Measurements from ENCODE around the gene CDH4. TPM values are rescaled to one million over a fixed set of nuclear protein-coding genes. Genes with fewer than 3 reads are reported as not detected.

CDH4 gene
- total and polyA plus RNA-seq, 2 of the 8 experiments (the other 6 are each of a cell fraction or from before 2014, with no cell fraction given) = 4.3 to 7.9 TPM

DNA sequence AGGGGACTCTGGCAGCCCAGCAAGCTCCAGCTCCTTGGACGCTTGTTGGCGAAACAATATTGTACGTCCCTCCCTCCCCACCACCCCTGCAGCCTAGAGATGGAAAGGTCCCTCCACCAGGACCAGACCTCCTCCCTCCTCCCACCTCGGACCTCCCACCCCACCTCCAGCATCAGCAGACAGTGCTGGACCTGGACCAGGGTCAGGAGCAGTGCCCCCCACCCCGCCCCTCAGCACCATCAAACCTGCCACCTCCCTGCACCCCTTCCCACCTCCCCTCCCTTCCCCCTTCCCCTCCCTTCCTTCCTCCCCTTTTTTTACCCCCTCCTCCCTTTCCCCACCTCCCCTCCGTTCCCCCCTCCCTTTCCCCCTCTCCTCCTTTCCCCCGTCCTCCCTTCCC lies 715.2 kb downstream of the CDH4 start:
- no peak for DNase-seq (ENCODE audit: low read depth in 1 of 2, low spot score in 2 of 2)
- Histone ChIP-seq H3K18ac (ENCODE audit: extremely low read depth, low read length) (no peak overlapping the region), H4K5ac (ENCODE audit: insufficient read length, low read depth, low read length) (no peak overlapping the region), H2BK12ac (ENCODE audit: low read depth, low read length) (no peak overlapping the region), H3K14ac (ENCODE audit: insufficient read length) (no peak overlapping the region), H4K91ac (replicated peaks; ENCODE audit: insufficient read length, low read length) (no peak overlapping the region), H4K20me1 (replicated peaks in 1 of 2; ENCODE audit: control insufficient read depth in 1 of 2, insufficient read depth in 2 of 2, low read length in 2 of 2) (no peaks in the 10 kb centered on the region), H2BK20ac (ENCODE audit: low read length) (no peak overlapping the region), H3K23ac (ENCODE audit: insufficient read length) (no peak overlapping the region), H2AK5ac (ENCODE audit: low read depth, low read length) (no peak overlapping the region), H3K27me3 (replicated peaks in 1 of 4; ENCODE audit: control insufficient read depth in 3 of 4, extremely low read depth in 1 of 4, insufficient read depth in 3 of 4, low read length in 3 of 4) (no peaks in the 10 kb centered on the region; a peak in 2 of 7 replicates), H2BK5ac (ENCODE audit: low read depth, low read length) (no peak overlapping the region), H3K4me1 (replicated peaks in 1 of 4; ENCODE audit: control insufficient read depth in 3 of 4, insufficient read depth in 4 of 4, low read length in 3 of 4) (peaks cover 0 to 10% (median 3%) of the 10 kb centered on the region in 4 experiments; a peak in 4 of 7 replicates), H3K9me3 (ENCODE audit: insufficient read depth in 2 of 2, low read depth in 1 of 2, low read length in 1 of 2) (no peaks in the 10 kb centered on the region), H3K56ac (replicated peaks; ENCODE audit: insufficient read length, low read depth, low read length) (no peak overlapping the region), H3K4ac (replicated peaks; ENCODE audit: insufficient read length, low read depth, low read length) (no peak overlapping the region), H3K4me3 (ENCODE audit: extremely low read depth in 1 of 4, insufficient read depth in 2 of 4, low read depth in 3 of 4, low read length in 4 of 4) (no peak overlapping the region), H3K79me1 (ENCODE audit: low read depth, low read length) (no peaks in the 10 kb centered on the region), H2AFZ (ENCODE audit: low read length) (no peak overlapping the region), H3K79me2 (ENCODE audit: control insufficient read depth in 1 of 2, insufficient read depth in 2 of 2, low read length in 2 of 2) (no peaks in the 10 kb centered on the region), H3K9ac (replicated peaks in 1 of 4; ENCODE audit: extremely low read depth in 1 of 4, low read depth in 3 of 4, low read length in 3 of 4) (no peak overlapping the region), H2BK120ac (replicated peaks; ENCODE audit: low read depth, low read length) (no peak overlapping the region), H3K36me3 (ENCODE audit: control insufficient read depth in 2 of 4, insufficient read depth in 4 of 4, low read length in 3 of 4) (peaks cover 0 to 2% (median 0%) of the 10 kb centered on the region in 4 experiments; a peak in 2 of 8 replicates), H3K23me2 (ENCODE audit: low read depth, low read length) (no peaks in the 10 kb centered on the region; the same call in 1 of the 2 replicates), H3K27ac (ENCODE audit: low read depth, low read length) (no peak overlapping the region), H4K8ac (ENCODE audit: extremely low read depth, insufficient read depth, low read length) (no peak overlapping the region), H2BK15ac (ENCODE audit: low read length) (no peak overlapping the region), H3K4me2 (ENCODE audit: insufficient read depth in 1 of 2, low read depth in 2 of 2, low read length in 2 of 2) (no peak overlapping the region)
- no peak for FAIRE-seq
- CTCF ChIA-PET (ENCODE audit: partially characterized antibody) = interaction anchor here (1.0 to 1.3 kb wide), 3 partner anchors 10 to 58 kb away, joined by 3 to 4 read pairs (median 3); no protein-coding TSS in a partner anchor
- POLR2A ChIA-PET (ENCODE audit: partially characterized antibody) = interaction anchor here (1.3 kb wide), 1 partner anchor 99 kb away, joined by 4 read pairs; the partner anchor contains the start of gene TAF4
- WGBS, 2 experiments (ENCODE audit: extremely low coverage in 1 of 2, insufficient coverage in 1 of 2, insufficient read length in 1 of 2, insufficient replicate concordance in 2 of 2, low coverage in 1 of 2, low lambda C conversion rate in 2 of 2, missing lambda C conversion rate in 1 of 2) = 27 to 50% methylated on average over 1 to 3 of the region's 7 CpGs
- TF ChIP-seq SP2 (IDR thresholded peaks at IDR 0.05; ENCODE audit: low read length) = no peak
- no peak for TF ChIP-seq CTBP2 (IDR thresholded peaks at IDR 0.05; ENCODE audit: borderline replicate concordance, insufficient read depth, insufficient read length, low read length)
- no peak for TF ChIP-seq GTF2F1 (IDR thresholded peaks at IDR 0.05; ENCODE audit: borderline replicate concordance, low read depth, low read length)
- no peak for TF ChIP-seq SP4 (IDR thresholded peaks at IDR 0.05; ENCODE audit: low read length)
- TF ChIP-seq, protein P1, sequence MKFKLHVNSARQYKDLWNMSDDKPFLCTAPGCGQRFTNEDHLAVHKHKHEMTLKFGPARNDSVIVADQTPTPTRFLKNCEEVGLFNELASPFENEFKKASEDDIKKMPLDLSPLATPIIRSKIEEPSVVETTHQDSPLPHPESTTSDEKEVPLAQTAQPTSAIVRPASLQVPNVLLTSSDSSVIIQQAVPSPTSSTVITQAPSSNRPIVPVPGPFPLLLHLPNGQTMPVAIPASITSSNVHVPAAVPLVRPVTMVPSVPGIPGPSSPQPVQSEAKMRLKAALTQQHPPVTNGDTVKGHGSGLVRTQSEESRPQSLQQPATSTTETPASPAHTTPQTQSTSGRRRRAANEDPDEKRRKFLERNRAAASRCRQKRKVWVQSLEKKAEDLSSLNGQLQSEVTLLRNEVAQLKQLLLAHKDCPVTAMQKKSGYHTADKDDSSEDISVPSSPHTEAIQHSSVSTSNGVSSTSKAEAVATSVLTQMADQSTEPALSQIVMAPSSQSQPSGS (IDR thresholded peaks at IDR 0.05; ENCODE audit: low read length) = no peak
- TF ChIP-seq, protein P2, sequence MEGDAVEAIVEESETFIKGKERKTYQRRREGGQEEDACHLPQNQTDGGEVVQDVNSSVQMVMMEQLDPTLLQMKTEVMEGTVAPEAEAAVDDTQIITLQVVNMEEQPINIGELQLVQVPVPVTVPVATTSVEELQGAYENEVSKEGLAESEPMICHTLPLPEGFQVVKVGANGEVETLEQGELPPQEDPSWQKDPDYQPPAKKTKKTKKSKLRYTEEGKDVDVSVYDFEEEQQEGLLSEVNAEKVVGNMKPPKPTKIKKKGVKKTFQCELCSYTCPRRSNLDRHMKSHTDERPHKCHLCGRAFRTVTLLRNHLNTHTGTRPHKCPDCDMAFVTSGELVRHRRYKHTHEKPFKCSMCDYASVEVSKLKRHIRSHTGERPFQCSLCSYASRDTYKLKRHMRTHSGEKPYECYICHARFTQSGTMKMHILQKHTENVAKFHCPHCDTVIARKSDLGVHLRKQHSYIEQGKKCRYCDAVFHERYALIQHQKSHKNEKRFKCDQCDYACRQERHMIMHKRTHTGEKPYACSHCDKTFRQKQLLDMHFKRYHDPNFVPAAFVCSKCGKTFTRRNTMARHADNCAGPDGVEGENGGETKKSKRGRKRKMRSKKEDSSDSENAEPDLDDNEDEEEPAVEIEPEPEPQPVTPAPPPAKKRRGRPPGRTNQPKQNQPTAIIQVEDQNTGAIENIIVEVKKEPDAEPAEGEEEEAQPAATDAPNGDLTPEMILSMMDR (IDR thresholded peaks at IDR 0.05; ENCODE audit: control extremely low read depth in 1 of 3, insufficient read depth in 1 of 3, low read depth in 1 of 3, low read length in 3 of 3) = no peak
- no peak for TF ChIP-seq POLR2AphosphoS5 (IDR thresholded peaks at IDR 0.05; ENCODE audit: low read depth, low read length)
- TF ChIP-seq YY1 (IDR thresholded peaks at IDR 0.05; ENCODE audit: low read depth, low read length) = no peak
- TF ChIP-seq CBX8 (IDR thresholded peaks at IDR 0.05; ENCODE audit: borderline replicate concordance, low read depth, low read length) = no peak
- TF ChIP-seq SRF (IDR thresholded peaks at IDR 0.05; ENCODE audit: low read depth, low read length) = no peak

Measured in H1 (cell line).